ENCODE data around the gene ACTA2.

Gene ACTA2

DNA sequence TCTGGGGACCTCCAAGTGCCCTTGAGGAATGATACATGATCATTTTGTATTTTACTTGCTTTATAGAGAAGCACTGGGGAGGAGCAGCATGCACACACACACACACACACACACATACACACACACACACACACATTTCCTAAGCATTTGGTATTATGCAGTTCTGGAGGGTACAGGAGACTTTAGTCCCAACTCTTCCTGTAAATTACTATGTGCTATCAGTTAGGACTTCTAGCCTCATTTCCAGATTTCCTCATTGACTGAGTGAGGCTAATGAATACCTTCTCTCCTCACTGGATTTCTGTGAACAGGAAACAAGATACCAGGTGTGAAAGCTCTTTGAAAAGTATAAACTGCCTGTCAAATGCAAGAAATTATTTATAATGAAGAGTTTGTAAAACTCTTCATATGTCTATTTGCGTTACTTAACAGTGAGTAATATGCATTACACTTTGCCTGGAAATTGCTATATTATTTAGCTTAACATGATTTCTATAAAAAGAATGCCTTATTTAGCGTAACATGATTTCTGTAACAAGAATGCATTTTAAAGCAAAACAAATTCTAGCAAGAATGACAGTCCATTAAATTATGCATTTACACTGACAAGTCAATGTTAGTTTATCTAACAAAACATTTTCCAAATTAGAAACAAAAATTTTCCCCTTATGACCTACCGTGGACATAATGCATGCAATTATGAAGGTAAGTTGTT, 34.2 kb downstream of the ACTA2 start:
- DNase-seq: no peak

DNA sequence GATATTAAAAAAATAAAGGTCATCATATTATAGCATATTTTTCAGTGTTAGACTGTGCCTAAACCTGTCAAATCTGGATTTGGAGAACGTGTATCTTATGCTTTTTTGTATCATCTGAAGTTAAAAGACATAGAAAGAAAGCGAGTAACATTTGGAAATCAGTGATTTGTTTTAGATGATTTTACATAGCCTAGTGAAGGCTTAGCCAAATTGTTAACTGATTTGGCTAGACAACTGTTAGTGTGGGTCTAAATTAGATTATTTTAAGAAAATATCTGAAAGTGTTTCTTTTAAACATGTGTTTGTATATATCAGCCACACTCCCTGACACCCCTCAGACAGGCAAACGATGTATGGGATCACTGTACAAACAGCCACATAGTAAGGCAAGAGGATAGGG, 35.6 kb downstream of the ACTA2 start:
- no peak for DNase-seq

- no peak for DNase-seq
Observed at GRCh38 chr10:88916231-88916630, 36.3 kb downstream of the ACTA2 start.

- DNase-seq: no peak
Observed at GRCh38 chr10:88915781-88916180, 36.8 kb downstream of the ACTA2 start.

DNA sequence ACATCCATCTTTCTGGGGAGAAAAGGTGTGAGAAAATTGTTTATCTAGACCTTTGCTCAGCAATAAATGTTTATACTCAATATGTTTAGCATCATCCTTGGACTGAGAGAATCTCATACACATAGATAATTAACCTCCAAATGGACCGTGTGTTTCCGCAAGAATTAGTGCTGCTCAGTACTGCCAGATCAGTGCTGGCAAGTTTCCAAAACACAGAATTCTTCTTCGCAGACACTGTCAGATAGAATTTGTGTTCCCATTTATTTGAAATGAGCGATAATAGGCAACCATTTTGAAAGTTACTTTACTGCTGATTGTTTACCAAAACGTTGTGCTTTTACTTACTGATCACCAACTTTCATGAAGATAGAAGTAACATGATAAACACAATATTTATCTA, 38.8 kb downstream of the ACTA2 start:
- no peak for DNase-seq

GRCh38 chr10:88913127-88913526, 39.4 kb downstream of the ACTA2 start:
- DNase-seq: no peak

DNA sequence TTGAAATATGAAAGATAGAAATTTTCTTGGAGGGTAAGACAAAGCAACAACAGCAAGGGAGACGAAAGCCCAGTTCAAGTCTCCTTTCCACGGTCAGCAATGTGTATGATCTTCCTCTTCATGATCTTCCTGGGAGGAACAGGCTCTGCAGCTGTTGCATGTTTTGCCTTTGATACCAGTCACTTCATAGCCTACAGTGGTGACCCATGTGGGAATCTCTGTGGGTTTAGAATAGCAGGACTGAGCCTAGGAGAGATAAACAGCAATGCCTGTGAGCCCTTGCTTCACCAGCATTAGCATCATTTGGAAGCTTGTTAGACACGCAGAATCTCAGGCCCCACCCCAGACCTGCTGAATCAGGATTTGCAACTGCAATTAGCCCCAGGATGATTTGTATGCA, 40.7 kb downstream of the ACTA2 start:
- no peak for DNase-seq

DNA sequence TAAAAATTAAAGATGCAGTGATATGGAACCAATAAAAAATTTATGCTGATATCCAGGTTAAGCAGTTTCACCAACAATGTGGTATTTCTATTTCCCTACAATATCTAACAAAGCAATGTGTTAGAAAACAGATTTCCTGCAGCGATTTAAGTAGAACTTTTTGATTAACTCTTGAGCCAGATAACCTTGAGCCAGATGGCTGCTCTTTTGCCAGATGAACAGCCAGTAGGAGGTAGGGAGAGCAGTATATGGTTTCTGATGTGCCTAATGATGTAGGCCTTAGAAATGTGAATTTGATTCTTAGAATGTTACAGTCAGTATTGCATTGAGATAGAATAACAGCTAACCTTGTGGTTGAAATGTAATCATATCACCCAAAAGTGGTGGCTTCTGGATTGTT, 41.5 kb downstream of the ACTA2 start:
- DNase-seq: no peak

DNA sequence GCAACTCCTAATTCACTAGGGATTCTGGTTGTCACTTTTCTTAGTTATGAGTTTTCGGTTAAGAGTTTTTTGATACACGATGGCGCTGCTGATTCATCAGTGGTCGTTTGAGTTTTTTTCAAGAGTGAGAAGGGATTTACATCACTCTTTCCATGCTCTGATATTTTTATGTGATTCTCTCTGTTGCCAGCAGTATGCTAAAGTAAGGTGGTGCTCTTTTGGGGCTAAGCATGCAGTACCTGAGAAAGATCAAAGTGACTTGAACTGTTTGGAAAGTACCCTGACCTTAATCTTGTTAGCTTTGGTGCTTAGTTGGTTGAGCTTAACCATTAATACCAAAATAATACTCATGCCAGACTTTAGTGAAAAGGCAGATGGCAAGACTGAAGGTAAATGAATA, 44.4 kb downstream of the ACTA2 start:
- DNase-seq: no peak

DNA sequence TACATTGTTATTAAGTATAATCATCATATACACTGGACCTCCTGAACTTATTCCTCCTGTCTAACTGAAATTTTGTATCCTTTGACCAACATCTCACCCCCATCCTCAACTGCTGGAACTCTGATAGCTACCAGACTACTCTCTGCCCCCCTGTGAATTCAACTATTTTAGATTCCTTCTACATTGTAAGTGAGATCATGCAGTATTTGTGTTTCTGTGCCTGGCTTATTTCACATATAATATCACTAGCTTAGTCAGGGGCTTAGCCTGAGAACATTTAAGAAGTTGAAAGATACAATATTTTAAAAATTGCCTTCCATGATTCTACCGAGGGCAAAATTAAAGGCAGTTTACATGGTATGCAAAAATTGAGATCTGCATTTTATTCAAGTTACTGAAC, 45.7 kb downstream of the ACTA2 start:
- no peak for DNase-seq

DNA sequence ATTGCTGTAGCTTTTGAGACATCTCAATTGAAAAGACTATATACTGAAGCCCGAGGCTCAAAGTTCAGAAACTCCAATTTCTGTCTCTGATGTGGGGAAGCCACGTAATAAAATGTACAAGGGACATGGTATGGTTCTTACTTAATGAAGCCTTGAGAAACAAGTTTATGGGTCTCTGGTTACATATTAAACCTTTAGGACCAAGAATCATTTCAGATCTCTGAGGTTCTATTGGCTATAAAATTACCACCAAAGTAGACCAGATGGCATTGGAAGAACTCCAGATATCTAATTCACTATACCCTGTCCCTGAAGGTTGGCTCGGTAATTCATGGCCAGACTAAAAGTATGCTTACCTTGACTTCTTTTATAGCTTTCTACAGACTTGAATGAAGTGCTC, 48.9 kb downstream of the ACTA2 start:
- no peak for DNase-seq

GRCh38 chr10:88901984-88902789, 50.4 kb downstream of the ACTA2 start:
- no peak for DNase-seq

DNA sequence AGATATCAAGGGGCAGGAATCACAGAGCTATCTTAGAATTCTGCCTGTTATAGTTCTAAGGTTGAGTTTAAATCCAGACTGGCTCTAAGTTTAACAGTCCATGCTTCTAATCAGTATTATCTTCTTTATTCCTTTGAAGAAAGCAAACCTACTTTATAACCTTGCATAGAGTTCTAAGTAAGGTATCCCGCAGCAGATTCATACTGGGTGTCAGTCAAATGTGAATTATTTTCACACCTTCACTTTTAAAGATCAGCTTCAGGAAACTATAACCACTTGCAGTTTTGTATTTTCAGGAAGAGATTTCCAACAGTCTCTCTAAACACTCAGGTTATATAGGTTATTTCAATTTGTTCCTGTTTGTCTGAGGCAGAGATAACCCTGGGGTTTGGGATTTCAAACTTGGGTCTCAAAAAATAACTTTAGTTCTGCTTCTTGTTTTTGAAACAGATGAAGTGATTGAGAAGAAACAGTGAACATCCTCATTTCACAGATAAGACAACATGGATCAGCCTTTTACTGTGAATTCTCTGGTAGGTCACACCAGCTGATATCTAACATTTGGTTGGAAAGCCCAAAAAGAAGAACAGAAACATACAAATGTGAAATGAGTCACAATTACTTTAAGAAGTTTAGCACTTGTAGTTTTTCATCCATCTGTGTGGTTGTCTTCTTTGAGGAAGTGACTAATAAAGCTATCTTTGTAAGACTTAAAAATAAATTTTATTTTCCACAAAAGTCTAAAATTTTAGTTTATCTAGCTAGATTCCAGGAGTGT, 51.2 kb downstream of the ACTA2 start:
- no peak for DNase-seq

- no peak for DNase-seq
Observed at GRCh38 chr10:88899886-88900285, 52.7 kb downstream of the ACTA2 start.

GRCh38 chr10:88898727-88899126, 53.8 kb downstream of the ACTA2 start:
- no peak for DNase-seq

GRCh38 chr10:88896994-88897853, 55.3 kb downstream of the ACTA2 start:
- DNase-seq: no peak

DNA sequence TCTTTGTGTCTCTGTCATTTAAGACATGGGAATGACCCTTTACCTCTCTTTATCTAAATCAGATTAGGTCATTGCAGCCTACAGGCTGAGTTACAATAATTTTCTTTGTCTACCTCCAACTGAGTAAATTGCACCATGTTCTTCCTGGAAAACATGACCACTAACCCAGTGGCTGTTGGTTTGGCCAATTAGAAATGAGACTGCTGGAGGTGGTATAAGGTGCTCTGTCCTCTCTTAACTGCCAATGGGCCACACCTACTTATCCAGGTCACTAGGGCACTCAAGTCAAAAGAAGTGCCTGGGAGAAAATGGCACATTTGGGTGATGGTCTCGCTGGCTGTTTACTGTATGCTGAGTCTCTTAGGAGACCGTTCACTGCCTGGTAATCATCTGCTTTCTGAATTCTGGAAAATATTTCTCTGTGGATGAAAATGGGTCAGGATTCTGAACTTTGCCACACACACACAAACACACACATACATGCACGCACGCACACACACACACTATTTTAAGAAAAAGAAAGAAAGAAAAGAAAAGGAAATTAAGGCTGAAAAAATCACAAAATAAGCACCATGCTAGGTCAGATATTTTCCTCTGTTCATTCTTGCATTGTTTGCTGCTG, 56.1 kb downstream of the ACTA2 start:
- no peak for DNase-seq

- DNase-seq: no peak
Observed at GRCh38 chr10:88895250-88895649, 57.3 kb downstream of the ACTA2 start.

- no peak for DNase-seq
Observed at GRCh38 chr10:88893611-88894010, 59.0 kb downstream of the ACTA2 start.

DNA sequence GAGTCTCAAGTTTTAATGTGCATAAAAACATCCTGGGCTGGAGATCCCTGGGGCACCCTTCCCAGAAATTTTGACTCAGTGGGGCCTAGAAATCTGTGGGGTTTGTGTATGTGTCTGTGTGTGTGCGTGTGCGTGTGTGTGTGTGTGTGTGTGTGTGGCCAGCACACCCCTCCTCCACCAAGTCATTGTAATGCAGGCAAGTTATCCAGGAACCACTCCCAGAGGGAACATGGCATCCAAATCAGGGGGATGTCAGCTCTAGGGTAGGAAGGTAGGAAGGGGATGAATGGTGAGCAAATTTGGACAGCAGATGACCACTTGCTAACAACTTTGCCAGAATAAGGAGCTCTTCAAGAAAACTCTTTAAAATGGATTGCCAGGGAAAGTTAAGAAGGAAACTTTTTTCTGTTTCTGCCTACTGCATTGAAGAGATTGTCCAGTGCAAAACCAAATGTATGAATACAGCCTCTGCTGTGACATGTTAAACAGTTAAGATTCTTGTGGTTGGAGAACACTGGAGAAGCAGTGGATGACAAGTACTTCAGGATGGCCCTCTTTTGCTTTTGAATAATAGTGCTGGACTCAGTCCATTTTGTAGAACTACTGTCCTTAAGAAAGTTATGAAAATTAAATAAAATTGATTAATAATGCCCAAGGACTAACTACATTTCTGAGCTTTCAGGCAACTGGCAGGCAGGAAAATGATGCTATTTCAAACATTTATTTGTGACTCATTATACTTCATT, 60.2 kb downstream of the ACTA2 start:
- DNase-seq: no peak

GRCh38 chr10:88890681-88891381, 61.7 kb downstream of the ACTA2 start:
- no peak for DNase-seq

All from RPMI8226 (cell line).